Astrocyte of the spinal cord (primary cell): ENCODE measurements around the gene SSNA1.

Experiments
- DNase-seq: peaks from one replicate; pipeline ENCODE4 v3.0.0; 2011; ENCODE audit warnings: low read depth, low spot score
- H3K4me3 ChIP-seq: 2 replicates; pipeline ENCODE4 v1.5.1; 2011; ENCODE audit warnings: low read depth, mild to moderate bottlenecking, low read length, moderate library complexity
- in situ Hi-C: cut with HindIII; loops from 2 replicates; pipeline ENCODE4 v1.10.0; 2017; ENCODE audit warnings: low sequenced_read_pairs
- TF ChIP-seq, protein P1 (sequence below): IDR thresholded peaks from 2 replicates; pipeline ENCODE4 v1.5.1; 2012; ENCODE audit warnings: low read depth, mild to moderate bottlenecking, low read length, inconsistent platforms

The SSNA1 gene

DNA sequence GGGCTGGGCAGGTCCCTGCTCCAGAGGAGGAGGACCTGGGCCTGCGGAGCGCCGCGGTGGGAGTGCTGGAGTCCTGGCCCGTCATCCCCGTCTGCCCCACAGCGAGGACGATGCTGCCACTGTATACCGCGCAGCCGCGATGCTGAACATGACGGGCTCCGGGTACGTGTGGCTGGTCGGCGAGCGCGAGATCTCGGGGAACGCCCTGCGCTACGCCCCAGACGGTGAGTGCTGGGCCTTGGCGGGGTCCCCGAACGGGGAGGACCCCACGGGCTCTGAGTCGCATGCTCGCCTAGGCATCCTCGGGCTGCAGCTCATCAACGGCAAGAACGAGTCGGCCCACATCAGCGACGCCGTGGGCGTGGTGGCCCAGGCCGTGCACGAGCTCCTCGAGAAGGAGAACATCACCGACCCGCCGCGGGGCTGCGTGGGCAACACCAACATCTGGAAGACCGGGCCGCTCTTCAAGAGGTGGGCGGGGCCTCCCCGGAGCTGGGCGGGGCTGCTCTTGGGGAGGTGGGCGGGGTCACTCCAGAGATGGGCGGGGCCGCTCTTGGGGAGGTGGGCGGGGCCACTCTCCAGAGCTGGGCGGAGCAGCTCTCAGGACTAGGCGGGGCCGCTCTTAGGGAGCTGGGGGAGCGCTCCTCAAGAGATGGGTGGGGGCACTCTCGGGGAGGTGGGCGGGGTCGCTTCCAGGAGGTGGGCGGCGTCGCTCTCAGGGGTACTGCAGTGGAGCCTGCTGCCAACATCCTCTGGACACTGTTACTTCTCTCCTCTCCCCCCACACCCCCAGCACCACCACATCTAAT is 31.7 kb upstream of the SSNA1 start:
- TF ChIP-seq, protein P1, sequence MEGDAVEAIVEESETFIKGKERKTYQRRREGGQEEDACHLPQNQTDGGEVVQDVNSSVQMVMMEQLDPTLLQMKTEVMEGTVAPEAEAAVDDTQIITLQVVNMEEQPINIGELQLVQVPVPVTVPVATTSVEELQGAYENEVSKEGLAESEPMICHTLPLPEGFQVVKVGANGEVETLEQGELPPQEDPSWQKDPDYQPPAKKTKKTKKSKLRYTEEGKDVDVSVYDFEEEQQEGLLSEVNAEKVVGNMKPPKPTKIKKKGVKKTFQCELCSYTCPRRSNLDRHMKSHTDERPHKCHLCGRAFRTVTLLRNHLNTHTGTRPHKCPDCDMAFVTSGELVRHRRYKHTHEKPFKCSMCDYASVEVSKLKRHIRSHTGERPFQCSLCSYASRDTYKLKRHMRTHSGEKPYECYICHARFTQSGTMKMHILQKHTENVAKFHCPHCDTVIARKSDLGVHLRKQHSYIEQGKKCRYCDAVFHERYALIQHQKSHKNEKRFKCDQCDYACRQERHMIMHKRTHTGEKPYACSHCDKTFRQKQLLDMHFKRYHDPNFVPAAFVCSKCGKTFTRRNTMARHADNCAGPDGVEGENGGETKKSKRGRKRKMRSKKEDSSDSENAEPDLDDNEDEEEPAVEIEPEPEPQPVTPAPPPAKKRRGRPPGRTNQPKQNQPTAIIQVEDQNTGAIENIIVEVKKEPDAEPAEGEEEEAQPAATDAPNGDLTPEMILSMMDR, result no peak
- peak overlapping the region; percentile 26 for H3K4me3 ChIP-seq
- in situ Hi-C loops, result no loop called here
- DNase-seq, result peak; percentile 26

- no peak for DNase-seq
- H3K4me3 ChIP-seq, result no peak overlapping the region
- in situ Hi-C loops, result no loop called here
- TF ChIP-seq, protein P1, result no peak
These were observed 30.7 kb upstream of the SSNA1 start for GRCh38 chr9:137157618-137158415.

DNA sequence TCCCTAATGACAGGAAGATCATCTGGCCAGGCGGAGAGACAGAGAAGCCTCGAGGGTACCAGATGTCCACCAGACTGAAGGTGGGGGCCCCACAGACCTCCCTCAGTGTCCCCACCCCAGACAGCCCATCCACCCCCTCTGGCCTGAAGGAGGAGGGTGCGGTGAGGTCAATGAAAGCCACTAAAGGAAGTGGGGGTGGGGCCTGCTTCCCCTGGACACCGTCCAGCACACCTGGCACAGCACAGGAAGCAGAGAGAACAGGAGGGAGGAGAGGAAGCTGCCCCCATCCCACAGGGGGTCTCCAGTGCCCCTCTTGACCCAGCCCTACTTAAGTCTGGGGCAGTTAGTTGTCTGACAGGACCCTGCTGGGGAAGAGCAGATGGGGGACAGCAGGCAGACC is 29.9 kb upstream of the SSNA1 start:
- no peak overlapping the region for H3K4me3 ChIP-seq
- in situ Hi-C loops, result no loop called here
- TF ChIP-seq, protein P1, result no peak
- no peak for DNase-seq

GRCh38 chr9:137159105-137160053 is 29.1 kb upstream of the SSNA1 start:
- in situ Hi-C loops, result no loop called here
- no peak for DNase-seq
- H3K4me3 ChIP-seq, result no peak overlapping the region
- TF ChIP-seq, protein P1, result no peak

- DNase-seq, result no peak
These were observed 28.4 kb upstream of the SSNA1 start for GRCh38 chr9:137160054-137160425.

More at GRCh38 chr9:137160054-137160425, 28.4 kb upstream of the SSNA1 start:
- TF ChIP-seq, protein P1, result no peak
- in situ Hi-C loops, result no loop called here
- H3K4me3 ChIP-seq, result no peak overlapping the region
